ENCODE measurements around the gene ALDH3B1.

The ALDH3B1 gene

DNA sequence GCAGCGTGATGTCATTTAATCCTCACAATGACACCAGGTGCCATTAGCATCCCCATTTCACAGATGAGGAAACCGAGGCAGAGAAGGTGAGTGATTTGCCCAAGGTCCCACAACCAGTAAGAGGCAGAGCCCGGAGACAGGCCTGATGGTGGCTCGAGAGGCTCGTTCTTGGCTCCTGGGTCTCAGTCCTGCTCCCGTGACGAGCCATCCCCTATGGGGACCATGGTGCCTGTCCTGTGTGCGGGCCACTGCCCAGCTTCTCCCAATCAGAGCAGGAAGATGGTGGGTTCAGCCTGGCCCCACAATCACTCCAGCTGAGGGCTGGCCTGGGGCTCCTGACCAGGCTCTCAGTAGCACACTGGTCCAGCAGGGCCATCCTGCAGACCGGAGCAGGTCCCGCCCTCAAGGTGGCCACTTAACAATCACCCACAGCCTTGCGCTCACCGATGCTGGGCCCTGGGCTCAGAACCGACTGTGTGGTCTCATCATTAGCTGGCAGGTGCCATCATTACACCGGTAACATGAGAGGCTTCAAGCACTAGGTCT lies 3.6 kb downstream of the ALDH3B1 start:
- H3K27me3 ChIP-seq (ENCODE audit: low read depth, low read length), result no peaks in the 10 kb centered on the region
- H3K4me2 ChIP-seq (ENCODE audit: low read length), result no peak overlapping the region
- H3K4me3 ChIP-seq (ENCODE audit: low read length), result no peak overlapping the region
- H3K36me3 ChIP-seq (replicated peaks; ENCODE audit: low read depth, low read length), result no peaks in the 10 kb centered on the region
- no peak overlapping the region for H3K9ac ChIP-seq (ENCODE audit: low read length)
- H4K20me1 ChIP-seq (ENCODE audit: insufficient read depth, low read length), result no peaks in the 10 kb centered on the region
- no peak for TF ChIP-seq EZH2phosphoT487 (IDR thresholded peaks at IDR 0.05; ENCODE audit: low read depth)
- TF ChIP-seq, protein P1, sequence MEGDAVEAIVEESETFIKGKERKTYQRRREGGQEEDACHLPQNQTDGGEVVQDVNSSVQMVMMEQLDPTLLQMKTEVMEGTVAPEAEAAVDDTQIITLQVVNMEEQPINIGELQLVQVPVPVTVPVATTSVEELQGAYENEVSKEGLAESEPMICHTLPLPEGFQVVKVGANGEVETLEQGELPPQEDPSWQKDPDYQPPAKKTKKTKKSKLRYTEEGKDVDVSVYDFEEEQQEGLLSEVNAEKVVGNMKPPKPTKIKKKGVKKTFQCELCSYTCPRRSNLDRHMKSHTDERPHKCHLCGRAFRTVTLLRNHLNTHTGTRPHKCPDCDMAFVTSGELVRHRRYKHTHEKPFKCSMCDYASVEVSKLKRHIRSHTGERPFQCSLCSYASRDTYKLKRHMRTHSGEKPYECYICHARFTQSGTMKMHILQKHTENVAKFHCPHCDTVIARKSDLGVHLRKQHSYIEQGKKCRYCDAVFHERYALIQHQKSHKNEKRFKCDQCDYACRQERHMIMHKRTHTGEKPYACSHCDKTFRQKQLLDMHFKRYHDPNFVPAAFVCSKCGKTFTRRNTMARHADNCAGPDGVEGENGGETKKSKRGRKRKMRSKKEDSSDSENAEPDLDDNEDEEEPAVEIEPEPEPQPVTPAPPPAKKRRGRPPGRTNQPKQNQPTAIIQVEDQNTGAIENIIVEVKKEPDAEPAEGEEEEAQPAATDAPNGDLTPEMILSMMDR (IDR thresholded peaks at IDR 0.05; ENCODE audit: low read depth, low read length), result no peak
- no peaks in the 10 kb centered on the region for H3K79me2 ChIP-seq (ENCODE audit: low read length)
- no peak overlapping the region for H2AFZ ChIP-seq (ENCODE audit: low read depth, low read length)
- peaks cover 25% of the 10 kb centered on the region for H3K4me1 ChIP-seq (ENCODE audit: low read length)
- no peaks in the 10 kb centered on the region for H3K9me3 ChIP-seq (ENCODE audit: insufficient read depth, low read length)
- H3K27ac ChIP-seq (ENCODE audit: low read length), result no peak overlapping the region

DNA sequence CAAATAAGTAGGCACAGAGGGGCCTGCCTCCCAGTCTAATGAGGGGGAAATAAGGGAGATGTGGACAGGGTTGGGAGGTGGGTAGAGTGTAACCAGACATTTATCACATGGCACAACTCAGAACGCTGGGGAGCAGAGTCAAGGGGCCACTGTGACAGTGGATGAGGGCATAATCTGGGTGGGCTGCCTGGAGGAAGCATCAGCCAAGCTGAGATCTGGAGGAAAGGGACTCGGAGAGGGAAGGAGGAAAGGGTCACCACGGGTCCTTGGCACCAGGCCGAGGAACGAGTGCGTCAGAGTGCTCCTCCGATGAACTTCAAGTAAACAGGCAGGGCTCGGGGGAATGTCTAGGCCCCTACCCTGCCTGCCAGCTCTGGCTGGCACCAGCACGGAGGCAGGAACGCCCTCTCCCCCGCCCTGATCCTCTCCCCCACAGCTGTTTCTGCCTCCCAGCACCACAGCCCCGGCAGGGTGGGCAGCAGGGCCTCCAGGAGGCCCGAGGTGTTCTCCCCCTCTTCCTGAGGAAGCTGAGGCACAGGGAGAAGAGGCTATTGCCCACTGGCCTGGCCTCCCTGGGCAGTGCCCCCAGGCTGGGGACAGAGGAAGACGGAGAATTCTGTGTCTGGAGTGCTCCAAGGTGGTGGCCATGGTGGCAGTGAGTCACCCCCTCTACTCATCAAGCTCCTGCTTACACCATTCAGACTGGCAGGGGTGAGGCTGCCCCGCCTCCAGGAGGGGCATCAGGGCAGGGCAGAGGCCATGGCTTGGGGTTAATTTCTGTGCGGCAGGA lies 4.2 kb downstream of the ALDH3B1 start:
- no peaks in the 10 kb centered on the region for H3K9me3 ChIP-seq (ENCODE audit: insufficient read depth, low read length)
- TF ChIP-seq, protein P1 (IDR thresholded peaks at IDR 0.05; ENCODE audit: low read depth, low read length), result no peak
- no peaks in the 10 kb centered on the region for H3K36me3 ChIP-seq (replicated peaks; ENCODE audit: low read depth, low read length)
- no peak overlapping the region for H2AFZ ChIP-seq (ENCODE audit: low read depth, low read length)
- peaks cover 19% of the 10 kb centered on the region for H3K4me1 ChIP-seq (ENCODE audit: low read length)
- H3K4me3 ChIP-seq (ENCODE audit: low read length), result no peak overlapping the region
- no peaks in the 10 kb centered on the region for H3K27me3 ChIP-seq (ENCODE audit: low read depth, low read length)
- H3K27ac ChIP-seq (ENCODE audit: low read length), result no peak overlapping the region
- H4K20me1 ChIP-seq (ENCODE audit: insufficient read depth, low read length), result no peaks in the 10 kb centered on the region
- no peak overlapping the region for H3K9ac ChIP-seq (ENCODE audit: low read length)
- no peaks in the 10 kb centered on the region for H3K79me2 ChIP-seq (ENCODE audit: low read length)
- no peak overlapping the region for H3K4me2 ChIP-seq (ENCODE audit: low read length)

DNA sequence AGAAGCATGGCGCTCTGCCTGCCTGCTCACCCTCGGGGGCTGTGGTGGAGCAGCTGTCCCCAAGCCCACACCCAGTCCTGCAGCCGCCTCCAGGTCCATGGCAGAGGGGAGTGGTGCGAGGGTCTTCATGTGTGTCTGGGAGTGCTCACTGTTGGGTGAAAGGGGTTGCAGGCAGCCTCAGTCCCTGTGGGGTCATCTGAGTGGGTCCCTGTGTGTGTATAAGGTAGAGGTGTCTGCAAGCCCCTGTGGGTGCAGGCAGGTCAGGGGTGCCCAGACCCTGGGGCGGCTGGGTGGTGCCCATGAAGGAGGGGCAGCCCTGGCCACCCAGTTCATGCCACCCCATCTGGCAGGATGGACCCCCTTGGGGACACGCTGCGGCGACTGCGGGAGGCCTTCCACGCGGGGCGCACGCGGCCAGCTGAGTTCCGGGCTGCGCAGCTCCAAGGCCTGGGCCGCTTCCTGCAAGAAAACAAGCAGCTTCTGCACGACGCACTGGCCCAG lies 4.9 kb downstream of the ALDH3B1 start:
- Histone ChIP-seq H3K4me2 (ENCODE audit: low read length) (no peak overlapping the region), H3K4me1 (ENCODE audit: low read length) (peaks cover 12% of the 10 kb centered on the region), H3K9me3 (ENCODE audit: insufficient read depth, low read length) (no peaks in the 10 kb centered on the region), H3K27me3 (ENCODE audit: low read depth, low read length) (no peaks in the 10 kb centered on the region), H3K9ac (ENCODE audit: low read length) (no peak overlapping the region), H3K36me3 (replicated peaks; ENCODE audit: low read depth, low read length) (no peaks in the 10 kb centered on the region), H2AFZ (ENCODE audit: low read depth, low read length) (no peak overlapping the region), H4K20me1 (ENCODE audit: insufficient read depth, low read length) (no peaks in the 10 kb centered on the region), H3K27ac (ENCODE audit: low read length) (no peak overlapping the region), H3K79me2 (ENCODE audit: low read length) (no peaks in the 10 kb centered on the region), H3K4me3 (ENCODE audit: low read length) (no peak overlapping the region)
- TF ChIP-seq EZH2phosphoT487 (IDR thresholded peaks at IDR 0.05; ENCODE audit: low read depth), result no peak
- TF ChIP-seq, protein P1 (IDR thresholded peaks at IDR 0.05; ENCODE audit: low read depth, low read length), result no peak

DNA sequence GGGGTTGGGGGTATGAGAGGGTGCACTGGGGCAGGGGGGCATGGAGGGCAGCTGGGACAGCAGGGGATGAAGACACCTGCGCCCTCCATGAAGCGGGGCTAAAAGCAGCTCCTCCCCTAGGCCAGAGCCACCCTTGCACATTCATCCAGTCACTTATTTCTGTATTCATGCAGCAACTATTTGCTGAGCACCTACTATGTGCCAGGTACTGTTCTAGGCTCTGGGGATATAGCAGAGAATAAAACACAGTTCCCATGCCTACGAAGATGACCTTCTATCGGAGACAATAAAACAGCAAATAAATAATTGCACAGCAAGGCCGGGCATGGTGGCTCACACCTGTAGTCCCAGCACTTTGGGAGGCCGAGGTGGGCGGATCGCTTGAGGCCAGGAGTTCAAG lies 5.3 kb downstream of the ALDH3B1 start:
- Histone ChIP-seq H3K9me3 (ENCODE audit: insufficient read depth, low read length) (no peaks in the 10 kb centered on the region), H3K9ac (ENCODE audit: low read length) (no peak overlapping the region), H2AFZ (ENCODE audit: low read depth, low read length) (no peak overlapping the region), H3K4me2 (ENCODE audit: low read length) (no peak overlapping the region), H3K79me2 (ENCODE audit: low read length) (no peaks in the 10 kb centered on the region), H3K27ac (ENCODE audit: low read length) (no peak overlapping the region), H3K4me1 (ENCODE audit: low read length) (peaks cover 8% of the 10 kb centered on the region), H3K27me3 (ENCODE audit: low read depth, low read length) (no peaks in the 10 kb centered on the region), H4K20me1 (ENCODE audit: insufficient read depth, low read length) (no peaks in the 10 kb centered on the region), H3K36me3 (replicated peaks; ENCODE audit: low read depth, low read length) (no peaks in the 10 kb centered on the region), H3K4me3 (ENCODE audit: low read length) (no peak overlapping the region)
- no peak for TF ChIP-seq EZH2phosphoT487 (IDR thresholded peaks at IDR 0.05; ENCODE audit: low read depth)
- TF ChIP-seq, protein P1 (IDR thresholded peaks at IDR 0.05; ENCODE audit: low read depth, low read length), result no peak
